Peyer's patch (tissue), 4 donors: Measurements from ENCODE around the gene CDH26.

Experiments used
- CTCF ChIP-seq, 6 experiments: fragments of 450-650 bp in 4 of 6; fragments of 200-600 bp in 2 of 6; sonication (generic) in 1 of 6; IDR thresholded peaks; one replicate each; pipeline ENCODE4 v1.5.1; 2017 to 2019; ENCODE audit warnings: antibody characterized with exemption in 6 of 6, mild to moderate bottlenecking in 3 of 6, moderate library complexity in 1 of 6
- POLR2A ChIP-seq, 2 donors: fragments of 450-650 bp; IDR thresholded peaks; one replicate each; pipeline ENCODE4 v1.5.1; 2017; ENCODE audit warnings: antibody characterized with exemption in 2 of 2, mild to moderate bottlenecking in 2 of 2, moderate library complexity in 2 of 2

DNA sequence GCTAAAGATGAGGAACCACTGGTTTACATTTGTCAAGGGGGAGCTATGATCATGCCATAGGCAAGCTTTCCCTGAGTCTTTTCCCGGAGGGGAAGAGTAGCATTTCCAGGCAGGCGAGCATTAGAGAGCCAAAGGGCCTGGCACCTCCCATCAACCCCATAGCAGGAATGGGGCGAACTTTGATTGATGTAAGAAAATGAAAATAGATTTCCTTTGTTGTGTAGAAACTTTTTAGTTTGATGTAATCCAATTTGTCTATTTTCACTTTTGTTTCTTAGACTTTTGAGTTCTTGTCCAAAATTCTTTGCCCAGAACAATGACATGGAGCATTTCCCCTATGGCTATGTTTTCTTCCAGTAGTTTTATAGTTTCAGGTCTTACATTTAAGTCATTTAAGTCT is 85.2 kb downstream of the CDH26 start:
- TF ChIP-seq CTCF (IDR thresholded peaks at IDR 0.05): no peak
- TF ChIP-seq POLR2A (IDR thresholded peaks at IDR 0.05): no peak
